Esophagus muscularis mucosa (tissue), 3 donors: ENCODE data around the gene SLC25A42.

Experiments used
- CTCF ChIP-seq, 3 experiments: fragments of 200-600 bp in 2 of 3; fragments of 450-650 bp in 1 of 3; sonication (generic) in 2 of 3; IDR thresholded peaks; one replicate each; pipeline ENCODE4 v1.5.1; 2017 to 2019; ENCODE audit warnings: antibody characterized with exemption in 3 of 3, mild to moderate bottlenecking in 2 of 3, moderate library complexity in 1 of 3
- POLR2A ChIP-seq: fragments of 450-650 bp; IDR thresholded peaks from one replicate; pipeline ENCODE4 v1.6.1; 2017; ENCODE audit warnings: antibody characterized with exemption, moderate library complexity, mild to moderate bottlenecking, low read depth
- POLR2AphosphoS5 ChIP-seq, 2 donors: sonication (generic); formaldehyde crosslinking; IDR thresholded peaks; one replicate each; pipeline ENCODE4 v1.6.1; 2017; ENCODE audit warnings: antibody characterized with exemption in 2 of 2

GRCh38 chr19:19083413-19084178, 19.8 kb downstream of the SLC25A42 start:
- TF ChIP-seq POLR2A: no peak
- no peak for TF ChIP-seq POLR2AphosphoS5 (IDR thresholded peaks at IDR 0.05)
- no peak for TF ChIP-seq CTCF (IDR thresholded peaks at IDR 0.05)
